ENCODE data around the gene BRSK1. TPM values are rescaled to one million over a fixed set of nuclear protein-coding genes. Genes with fewer than 3 reads are reported as not detected.

Gene BRSK1
- total RNA-seq, 4 donors from 2014 or later, result 0.68 to 2.3 (median 1.6) TPM

DNA sequence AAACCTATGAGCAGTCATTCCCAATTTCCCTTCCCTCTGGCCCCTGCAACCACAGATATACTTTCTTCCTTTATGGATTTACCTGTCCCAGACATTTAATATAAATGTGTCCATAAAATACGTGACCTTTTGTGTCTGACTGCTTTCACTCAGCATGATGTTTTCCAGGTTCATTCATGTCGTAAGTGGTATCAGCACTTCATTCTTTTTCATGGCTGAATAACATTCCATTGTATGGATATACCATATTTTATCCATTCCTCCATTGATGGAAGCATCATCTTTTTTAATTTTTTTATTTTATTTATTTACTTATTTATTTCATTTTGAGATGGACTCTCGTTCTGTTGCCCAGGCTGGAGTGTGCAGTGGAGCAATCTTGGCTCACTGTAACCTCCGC, 17.0 kb upstream of the BRSK1 start:
- Histone ChIP-seq H3K4me3 (no peak overlapping the region), H3K4me1 (no peaks in the 10 kb centered on the region), H3K27me3 (no peaks in the 10 kb centered on the region), H3K27ac (no peak overlapping the region), H3K36me3 (peaks cover 17% of the 10 kb centered on the region), H3K9me3 (no peaks in the 10 kb centered on the region)
- DNase-seq (ENCODE audit: low spot score in 2 of 2), result no peak
- 96% methylated on average over 4 of the region's 4 CpGs for WGBS
- TF ChIP-seq, protein P1, sequence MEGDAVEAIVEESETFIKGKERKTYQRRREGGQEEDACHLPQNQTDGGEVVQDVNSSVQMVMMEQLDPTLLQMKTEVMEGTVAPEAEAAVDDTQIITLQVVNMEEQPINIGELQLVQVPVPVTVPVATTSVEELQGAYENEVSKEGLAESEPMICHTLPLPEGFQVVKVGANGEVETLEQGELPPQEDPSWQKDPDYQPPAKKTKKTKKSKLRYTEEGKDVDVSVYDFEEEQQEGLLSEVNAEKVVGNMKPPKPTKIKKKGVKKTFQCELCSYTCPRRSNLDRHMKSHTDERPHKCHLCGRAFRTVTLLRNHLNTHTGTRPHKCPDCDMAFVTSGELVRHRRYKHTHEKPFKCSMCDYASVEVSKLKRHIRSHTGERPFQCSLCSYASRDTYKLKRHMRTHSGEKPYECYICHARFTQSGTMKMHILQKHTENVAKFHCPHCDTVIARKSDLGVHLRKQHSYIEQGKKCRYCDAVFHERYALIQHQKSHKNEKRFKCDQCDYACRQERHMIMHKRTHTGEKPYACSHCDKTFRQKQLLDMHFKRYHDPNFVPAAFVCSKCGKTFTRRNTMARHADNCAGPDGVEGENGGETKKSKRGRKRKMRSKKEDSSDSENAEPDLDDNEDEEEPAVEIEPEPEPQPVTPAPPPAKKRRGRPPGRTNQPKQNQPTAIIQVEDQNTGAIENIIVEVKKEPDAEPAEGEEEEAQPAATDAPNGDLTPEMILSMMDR (IDR thresholded peaks at IDR 0.05), result no peak

DNA sequence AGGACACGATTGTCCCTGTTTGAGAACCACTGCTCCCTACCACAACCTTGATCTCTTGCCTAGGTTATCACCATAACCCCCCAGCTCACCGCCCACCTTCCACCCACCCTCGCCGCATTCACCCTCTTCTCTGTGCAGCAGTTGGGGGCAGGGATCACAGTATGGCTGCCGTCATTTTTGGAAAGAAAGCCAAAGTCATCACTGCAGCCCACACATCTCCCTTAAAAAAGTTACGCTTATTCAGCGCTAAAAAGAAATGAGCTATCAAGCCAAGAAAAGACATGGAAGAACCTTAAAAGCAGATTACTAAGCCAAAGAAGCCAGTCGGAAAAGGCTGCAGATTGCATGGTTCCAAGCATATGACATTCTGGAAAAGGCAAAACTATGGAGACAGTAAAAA, 14.5 kb upstream of the BRSK1 start:
- Histone ChIP-seq H3K9me3 (no peaks in the 10 kb centered on the region), H3K4me3 (no peak overlapping the region), H3K36me3 (peaks cover 38% of the 10 kb centered on the region), H3K4me1 (no peaks in the 10 kb centered on the region), H3K27me3 (no peaks in the 10 kb centered on the region), H3K27ac (no peak overlapping the region)
- TF ChIP-seq, protein P1 (IDR thresholded peaks at IDR 0.05), result no peak
- no peak for TF ChIP-seq POLR2AphosphoS5 (IDR thresholded peaks at IDR 0.05)
- TF ChIP-seq EP300 (IDR thresholded peaks at IDR 0.05), result no peak
- no peak for TF ChIP-seq POLR2A (IDR thresholded peaks at IDR 0.05)
- WGBS, result 93% methylated on average over 8 of the region's 8 CpGs
- DNase-seq (ENCODE audit: low spot score in 2 of 2), result no peak

DNA sequence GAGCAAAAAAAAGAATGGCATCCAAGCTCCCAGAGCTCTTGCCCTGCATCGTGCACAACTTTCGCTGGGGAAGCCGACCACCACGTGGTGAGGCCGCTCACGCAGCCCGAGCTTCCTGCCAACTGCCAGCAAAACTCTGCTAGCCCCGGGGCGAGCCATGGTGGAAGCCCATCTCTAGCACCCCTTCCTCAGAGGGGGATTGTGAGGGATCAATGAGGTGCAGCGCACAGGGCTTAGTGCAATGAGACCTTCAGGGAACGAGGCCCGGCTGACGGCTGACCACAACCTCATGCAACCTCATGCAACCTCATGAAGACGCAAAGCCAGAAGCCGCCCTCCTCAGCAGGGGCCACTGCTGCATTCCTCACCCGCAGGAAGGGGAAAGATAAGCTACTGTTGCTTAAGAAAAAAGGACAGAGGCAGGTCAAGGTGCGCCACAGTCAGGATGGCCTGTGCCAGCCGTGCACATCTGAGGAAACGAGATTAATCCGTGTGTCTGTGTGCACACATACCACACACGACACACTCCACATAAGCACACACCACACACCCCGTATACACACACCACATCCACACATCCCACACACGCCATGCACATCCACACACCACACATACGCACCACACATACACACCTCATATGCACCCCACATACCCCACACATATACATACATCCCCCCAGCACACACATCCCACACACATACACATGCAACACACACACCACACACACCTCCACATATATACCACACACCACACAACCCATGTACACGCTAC, 13.4 kb upstream of the BRSK1 start:
- no peaks in the 10 kb centered on the region for H3K4me1 ChIP-seq
- no peak overlapping the region for H3K27ac ChIP-seq
- TF ChIP-seq, protein P1 (IDR thresholded peaks at IDR 0.05), result no peak
- no peak for TF ChIP-seq EP300 (IDR thresholded peaks at IDR 0.05)
- TF ChIP-seq POLR2AphosphoS5 (IDR thresholded peaks at IDR 0.05), result no peak
- TF ChIP-seq POLR2A (IDR thresholded peaks at IDR 0.05), result no peak
- H3K27me3 ChIP-seq, result no peaks in the 10 kb centered on the region
- WGBS, result 91% methylated on average over 25 of the region's 25 CpGs
- DNase-seq (ENCODE audit: low spot score in 2 of 2), result no peak
- H3K9me3 ChIP-seq, result no peaks in the 10 kb centered on the region
- peaks cover 39% of the 10 kb centered on the region for H3K36me3 ChIP-seq
- no peak overlapping the region for H3K4me3 ChIP-seq

DNA sequence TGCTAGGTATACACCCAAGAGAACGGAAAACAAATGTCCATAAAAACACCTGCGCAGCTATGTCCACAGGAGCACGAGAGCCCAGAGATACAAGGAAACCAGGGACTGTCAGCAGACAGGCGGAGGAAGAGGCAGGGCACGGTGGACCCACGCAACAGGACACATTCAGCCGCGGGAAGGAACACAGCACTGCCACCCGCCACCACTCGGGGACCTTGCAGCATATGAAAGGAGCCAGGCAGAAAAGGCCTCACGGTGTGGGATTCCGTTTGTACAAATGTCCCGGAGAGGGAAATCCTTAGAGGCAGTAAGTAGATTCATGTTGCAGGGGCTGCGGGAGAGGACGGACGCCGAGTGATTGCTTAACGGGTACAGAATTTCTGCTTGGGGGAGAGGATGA, 11.7 kb upstream of the BRSK1 start:
- Histone ChIP-seq H3K27me3 (no peaks in the 10 kb centered on the region), H3K36me3 (peaks cover 50% of the 10 kb centered on the region), H3K9me3 (no peaks in the 10 kb centered on the region), H3K4me1 (no peaks in the 10 kb centered on the region), H3K27ac (no peak overlapping the region), H3K4me3 (no peak overlapping the region)
- no peak for TF ChIP-seq POLR2A (IDR thresholded peaks at IDR 0.05)
- no peak for TF ChIP-seq EP300 (IDR thresholded peaks at IDR 0.05)
- TF ChIP-seq, protein P1 (IDR thresholded peaks at IDR 0.05), result no peak
- no peak for TF ChIP-seq POLR2AphosphoS5 (IDR thresholded peaks at IDR 0.05)
- no peak for DNase-seq (ENCODE audit: low spot score in 2 of 2)
- 93% methylated on average over 18 of the region's 18 CpGs for WGBS

DNA sequence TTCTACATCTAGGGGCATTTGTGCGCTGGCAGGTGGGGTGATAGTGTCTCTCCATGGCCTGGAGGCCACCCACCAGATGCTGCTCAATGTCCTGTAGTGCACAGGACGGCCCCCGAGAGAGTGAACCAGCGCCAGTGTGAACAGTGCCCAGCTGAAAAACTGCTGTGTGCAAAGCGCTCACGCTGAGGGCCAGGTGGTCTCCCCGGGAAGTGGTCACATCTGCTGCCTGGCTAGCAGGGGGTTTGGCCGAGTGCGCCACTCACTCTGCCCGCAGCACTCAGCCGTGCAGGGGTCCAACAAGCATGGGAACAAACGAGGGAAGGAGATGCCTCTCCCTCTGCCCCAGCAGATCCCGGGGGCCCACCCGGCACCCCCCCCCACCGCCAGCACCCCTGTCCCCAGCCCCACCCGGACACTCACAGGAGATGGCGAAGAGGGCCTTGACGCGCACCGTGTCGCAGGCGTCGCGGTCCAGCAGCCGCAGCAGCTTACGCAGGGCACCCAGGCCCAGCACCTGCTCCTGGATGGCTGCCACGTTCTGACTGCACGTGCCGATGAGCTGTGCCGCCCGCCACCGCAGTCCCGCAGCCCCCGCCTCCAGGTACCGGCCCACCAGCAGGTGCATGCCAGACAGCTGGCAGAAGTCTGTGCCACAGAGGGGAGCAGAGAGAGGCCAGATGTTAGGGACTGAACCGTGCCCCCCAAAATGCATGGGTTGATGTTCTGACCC, 9.7 kb upstream of the BRSK1 start:
- Histone ChIP-seq H3K36me3 (peaks cover 61% of the 10 kb centered on the region), H3K27ac (no peak overlapping the region), H3K4me1 (peaks cover 2% of the 10 kb centered on the region), H3K4me3 (no peak overlapping the region), H3K27me3 (no peaks in the 10 kb centered on the region), H3K9me3 (no peaks in the 10 kb centered on the region)
- TF ChIP-seq EP300 (IDR thresholded peaks at IDR 0.05) (no peak), POLR2A (IDR thresholded peaks at IDR 0.05) (no peak), POLR2AphosphoS5 (IDR thresholded peaks at IDR 0.05) (no peak)
- TF ChIP-seq, protein P1 (IDR thresholded peaks at IDR 0.05), result no peak
- WGBS, result 93% methylated on average over 23 of the region's 36 CpGs
- no peak for DNase-seq (ENCODE audit: low spot score in 2 of 2)
